Mesenchymal stem cell (in vitro differentiated cells and primary cell): ENCODE data around the gene NAT9.

ENCODE experiments used
- DNase-seq: peaks from one replicate; pipeline ENCODE4 v3.0.0-alpha.2; 2013
- H2AFZ ChIP-seq: one replicate; pipeline ENCODE4 v1.6.1; 2013; ENCODE audit warnings: low read depth, mild to moderate bottlenecking, control low read depth, inconsistent platforms, low read length, moderate library complexity
- H2AK5ac ChIP-seq: 2 replicates; pipeline ENCODE4 v1.6.1; 2013; ENCODE audit warnings: low read length, moderate library complexity, mild to moderate bottlenecking, inconsistent platforms; ENCODE audit not compliant: severe bottlenecking
- H2BK120ac ChIP-seq: one replicate; pipeline ENCODE4 v1.6.1; 2013; ENCODE audit warnings: low read depth, mild to moderate bottlenecking, inconsistent platforms, low read length, moderate library complexity
- H2BK12ac ChIP-seq, 2 experiments: one replicate each; pipeline ENCODE4 v1.6.1; 2013; ENCODE audit warnings: inconsistent platforms in 2 of 2, low read length in 2 of 2, mild to moderate bottlenecking in 2 of 2, moderate library complexity in 2 of 2, control low read depth in 1 of 2
- H2BK15ac ChIP-seq: one replicate; pipeline ENCODE4 v1.6.1; 2013; ENCODE audit warnings: mild to moderate bottlenecking, low read depth, inconsistent platforms; ENCODE audit not compliant: poor library complexity, severe bottlenecking
- H2BK5ac ChIP-seq: 2 replicates; pipeline ENCODE4 v1.6.1; 2013; ENCODE audit warnings: low read depth, mild to moderate bottlenecking, low read length, control low read depth, inconsistent platforms; ENCODE audit not compliant: poor library complexity, severe bottlenecking
- H3K14ac ChIP-seq, 2 experiments: one replicate each; pipeline ENCODE4 v1.6.1; 2013; ENCODE audit warnings: inconsistent platforms in 2 of 2, low read length in 2 of 2, control low read depth in 1 of 2, mild to moderate bottlenecking in 1 of 2, moderate library complexity in 1 of 2
- H3K18ac ChIP-seq, 2 experiments: one replicate each; pipeline ENCODE4 v1.6.1; 2013; ENCODE audit warnings: inconsistent platforms in 2 of 2, low read length in 2 of 2, control low read depth in 1 of 2, low read depth in 1 of 2, mild to moderate bottlenecking in 1 of 2
- H3K23ac ChIP-seq, 2 experiments: one replicate each; pipeline ENCODE4 v1.6.1; 2013; ENCODE audit warnings: inconsistent platforms in 2 of 2, low read length in 2 of 2, mild to moderate bottlenecking in 2 of 2, moderate library complexity in 2 of 2, control low read depth in 1 of 2
- H3K27ac ChIP-seq: 2 replicates; pipeline ENCODE4 v1.5.1; 2013; ENCODE audit warnings: mild to moderate bottlenecking, moderate library complexity, low read length, control low read depth, inconsistent platforms; ENCODE audit not compliant: poor library complexity, severe bottlenecking
- H3K27me3 ChIP-seq, 2 experiments: 2 replicates each; pipeline versions ENCODE4 v1.6.1 to v1.7.0; 2013; ENCODE audit warnings: low read length in 2 of 2, mild to moderate bottlenecking in 2 of 2, moderate library complexity in 2 of 2, control low read depth in 1 of 2, inconsistent platforms in 1 of 2; ENCODE audit not compliant: control insufficient read depth in 1 of 2, insufficient read depth in 1 of 2
- H3K36me3 ChIP-seq, 2 experiments: 2 replicates each; pipeline versions ENCODE4 v1.6.1 to v1.7.0; 2013; ENCODE audit warnings: low read length in 2 of 2, control low read depth in 1 of 2, inconsistent platforms in 1 of 2, low read depth in 1 of 2, mild to moderate bottlenecking in 1 of 2; ENCODE audit not compliant: insufficient read depth in 2 of 2, control insufficient read depth in 1 of 2
- H3K4ac ChIP-seq, 2 experiments: one replicate each; pipeline ENCODE4 v1.6.1; 2013; ENCODE audit warnings: inconsistent platforms in 2 of 2, low read length in 2 of 2, mild to moderate bottlenecking in 2 of 2, moderate library complexity in 2 of 2, control low read depth in 1 of 2, low read depth in 1 of 2
- H3K4me1 ChIP-seq: 2 replicates; pipeline ENCODE4 v1.6.1; 2013; ENCODE audit warnings: low read depth, low read length, control low read depth; ENCODE audit not compliant: control insufficient read depth, insufficient read depth
- H3K4me2 ChIP-seq: 2 replicates; pipeline ENCODE4 v1.6.1; 2013; ENCODE audit warnings: low read length, mild to moderate bottlenecking, inconsistent platforms; ENCODE audit not compliant: poor library complexity, severe bottlenecking
- H3K4me3 ChIP-seq, 2 experiments: 2 replicates each; pipeline versions ENCODE4 v1.5.1 to v1.7.0; 2013; ENCODE audit warnings: low read length in 2 of 2, mild to moderate bottlenecking in 2 of 2, control low read depth in 1 of 2, low read depth in 1 of 2; ENCODE audit not compliant: insufficient read depth in 1 of 2
- H3K79me1 ChIP-seq: replicated peaks from 2 replicates; pipeline ENCODE4 v1.6.1; 2013; ENCODE audit warnings: mild to moderate bottlenecking, control low read depth, low read length, inconsistent platforms; ENCODE audit not compliant: poor library complexity, severe bottlenecking
- H3K9ac ChIP-seq: 2 replicates; pipeline ENCODE4 v1.7.0; 2013; ENCODE audit warnings: mild to moderate bottlenecking, low read length, moderate library complexity
- H3K9me3 ChIP-seq: 2 replicates; pipeline ENCODE4 v1.7.0; 2013; ENCODE audit warnings: mild to moderate bottlenecking, low read length; ENCODE audit not compliant: control insufficient read depth
- H4K8ac ChIP-seq: one replicate; pipeline ENCODE4 v1.6.1; 2013; ENCODE audit warnings: inconsistent platforms, mild to moderate bottlenecking, low read length, moderate library complexity
- H4K91ac ChIP-seq: one replicate; pipeline ENCODE4 v1.6.1; 2013; ENCODE audit warnings: mild to moderate bottlenecking, low read length, inconsistent platforms
- WGBS: methylation state at CpG from one replicate; pipeline ENCODE4 v1.1.7; 2013; ENCODE audit warnings: mixed read lengths; 5-methylcytosine and 5-hydroxymethylcytosine counted together

NAT9 gene

GRCh38 chr17:74816905-74817620 lies 40.9 kb upstream of the NAT9 start:
- no peak for DNase-seq
- H4K91ac ChIP-seq, result no peak overlapping the region
- no peak overlapping the region for H2BK15ac ChIP-seq
- H3K9me3 ChIP-seq, result no peaks in the 10 kb centered on the region
- no peak overlapping the region for H3K23ac ChIP-seq
- no peak overlapping the region for H2BK12ac ChIP-seq
- peaks cover 9% of the 10 kb centered on the region for H3K4me1 ChIP-seq
- no peak overlapping the region for H2BK120ac ChIP-seq
- H4K8ac ChIP-seq, result no peak overlapping the region
- no peak overlapping the region for H3K4ac ChIP-seq
- no peak overlapping the region for H2AK5ac ChIP-seq
- no peak overlapping the region for H3K14ac ChIP-seq
- no peak overlapping the region for H2AFZ ChIP-seq
- H2BK5ac ChIP-seq, result no peak overlapping the region
- no peak overlapping the region for H3K4me3 ChIP-seq
- no peaks in the 10 kb centered on the region for H3K27me3 ChIP-seq
- H3K18ac ChIP-seq, result no peak overlapping the region
- no peak overlapping the region for H3K4me2 ChIP-seq
- no peak overlapping the region for H3K27ac ChIP-seq
- H3K9ac ChIP-seq, result no peak overlapping the region
- no peaks in the 10 kb centered on the region for H3K79me1 ChIP-seq
- WGBS, result 97% methylated on average over 14 of the region's 18 CpGs
- H3K36me3 ChIP-seq, result peaks cover 26 to 53% of the 10 kb centered on the region in 2 experiments

GRCh38 chr17:74815550-74816370 lies 39.6 kb upstream of the NAT9 start:
- H3K27ac ChIP-seq, result no peak overlapping the region
- no peak overlapping the region for H3K4me2 ChIP-seq
- H3K79me1 ChIP-seq, result no peaks in the 10 kb centered on the region
- H3K14ac ChIP-seq, result no peak overlapping the region
- H2BK5ac ChIP-seq, result no peak overlapping the region
- H2AFZ ChIP-seq, result no peak overlapping the region
- no peak for DNase-seq
- no peak overlapping the region for H3K4ac ChIP-seq
- H3K23ac ChIP-seq, result no peak overlapping the region
- H2AK5ac ChIP-seq, result no peak overlapping the region
- no peak overlapping the region for H4K8ac ChIP-seq
- H2BK15ac ChIP-seq, result no peak overlapping the region
- H3K27me3 ChIP-seq, result no peaks in the 10 kb centered on the region
- no peak overlapping the region for H4K91ac ChIP-seq
- no peak overlapping the region for H3K9ac ChIP-seq
- H3K4me3 ChIP-seq, result no peak overlapping the region
- H3K4me1 ChIP-seq, result peaks cover 10% of the 10 kb centered on the region
- H2BK12ac ChIP-seq, result no peak overlapping the region
- peaks cover 26 to 45% of the 10 kb centered on the region in 2 experiments for H3K36me3 ChIP-seq
- H2BK120ac ChIP-seq, result no peak overlapping the region
- no peaks in the 10 kb centered on the region for H3K9me3 ChIP-seq
- no peak overlapping the region for H3K18ac ChIP-seq
- 78% methylated on average over 15 of the region's 15 CpGs for WGBS

DNA sequence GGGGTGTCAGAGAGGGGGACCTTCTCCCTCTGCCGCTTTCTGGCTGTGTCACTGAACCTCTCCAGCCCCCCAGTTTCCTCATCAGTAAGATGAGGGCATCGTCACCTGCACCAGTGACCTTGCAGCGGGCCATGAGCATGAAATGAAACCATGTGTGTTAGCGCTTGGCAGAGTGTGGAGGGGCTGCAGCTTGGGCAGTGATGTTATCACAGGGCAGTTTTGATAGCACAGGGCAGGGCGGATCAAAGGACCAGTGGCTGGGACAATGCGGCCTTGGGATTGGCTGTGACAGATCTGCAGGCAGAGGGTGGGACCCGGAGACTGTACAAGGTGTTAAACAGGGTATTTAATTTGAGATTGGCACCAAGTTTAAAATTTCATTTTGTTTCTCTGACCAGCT lies 38.9 kb upstream of the NAT9 start:
- H3K27me3 ChIP-seq, result no peaks in the 10 kb centered on the region
- H2AK5ac ChIP-seq, result no peak overlapping the region
- peak overlapping the region in 1 of 2 experiments; percentile 36 for H3K14ac ChIP-seq
- no peak overlapping the region for H2BK15ac ChIP-seq
- no peak overlapping the region for H2AFZ ChIP-seq
- DNase-seq, result no peak
- H3K9ac ChIP-seq, result no peak overlapping the region
- H2BK12ac ChIP-seq, result no peak overlapping the region
- no peak overlapping the region for H3K4me3 ChIP-seq
- H3K9me3 ChIP-seq, result no peaks in the 10 kb centered on the region
- H3K4me2 ChIP-seq, result no peak overlapping the region
- peaks cover 7% of the 10 kb centered on the region for H3K4me1 ChIP-seq
- no peaks in the 10 kb centered on the region for H3K79me1 ChIP-seq
- H4K8ac ChIP-seq, result no peak overlapping the region
- 97% methylated on average over 7 of the region's 7 CpGs for WGBS
- H4K91ac ChIP-seq, result no peak overlapping the region
- H3K27ac ChIP-seq, result no peak overlapping the region
- H3K18ac ChIP-seq, result no peak overlapping the region
- H3K23ac ChIP-seq, result no peak overlapping the region
- peaks cover 29 to 38% of the 10 kb centered on the region in 2 experiments for H3K36me3 ChIP-seq
- H2BK5ac ChIP-seq, result no peak overlapping the region
- no peak overlapping the region for H2BK120ac ChIP-seq
- no peak overlapping the region for H3K4ac ChIP-seq

DNA sequence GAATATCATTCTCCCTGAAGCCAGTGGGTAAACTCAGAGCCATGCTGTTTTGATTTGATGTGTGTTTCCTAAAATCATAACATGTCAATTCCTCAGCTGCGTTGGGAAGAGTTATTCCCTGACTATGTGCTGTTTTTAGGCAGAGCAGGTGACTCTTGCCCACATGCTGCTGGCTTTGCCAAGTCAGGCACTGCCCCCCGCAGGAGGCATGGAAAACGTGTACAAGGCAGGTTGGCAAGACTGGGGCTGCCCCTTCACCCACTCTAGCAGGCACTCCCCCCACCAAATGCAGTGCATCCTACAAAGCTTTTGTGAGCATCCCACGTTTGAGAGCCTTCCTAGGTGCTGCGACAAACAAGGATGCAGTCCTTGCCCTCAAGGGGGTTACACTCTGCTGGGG lies 38.3 kb upstream of the NAT9 start:
- Histone ChIP-seq H3K27me3 (no peaks in the 10 kb centered on the region), H2AK5ac (no peak overlapping the region)

More for the DNA sequence above, 38.3 kb upstream of the NAT9 start:
- no peak overlapping the region for H3K4me3 ChIP-seq
- H3K9ac ChIP-seq, result no peak overlapping the region
- no peak overlapping the region for H3K4ac ChIP-seq
- H3K79me1 ChIP-seq, result no peaks in the 10 kb centered on the region
- H2BK5ac ChIP-seq, result no peak overlapping the region
- no peak overlapping the region for H2BK120ac ChIP-seq
- no peak overlapping the region for H2BK15ac ChIP-seq
- no peak for DNase-seq
- no peak overlapping the region for H4K8ac ChIP-seq
- no peaks in the 10 kb centered on the region for H3K9me3 ChIP-seq
- WGBS, result 90% methylated on average over 5 of the region's 5 CpGs
- H3K36me3 ChIP-seq, result peaks cover 25 to 38% of the 10 kb centered on the region in 2 experiments
- no peak overlapping the region for H2BK12ac ChIP-seq
- no peak overlapping the region for H3K27ac ChIP-seq
- no peak overlapping the region for H3K18ac ChIP-seq
- H3K4me1 ChIP-seq, result peaks cover 6% of the 10 kb centered on the region
- no peak overlapping the region for H2AFZ ChIP-seq
- H4K91ac ChIP-seq, result no peak overlapping the region
- H3K4me2 ChIP-seq, result no peak overlapping the region
- no peak overlapping the region for H3K23ac ChIP-seq
- no peak overlapping the region for H3K14ac ChIP-seq
